SU-DHL-6 (cell line): ENCODE measurements around the gene TET3.

ENCODE experiments used
- EZH2phosphoT487 ChIP-seq: fragments of 200-600 bp; sonication (generic), shearing (Covaris generic); conservative IDR thresholded peaks from 2 replicates; pipeline ENCODE4 v1.6.1; 2018; ENCODE audit warnings: mild to moderate bottlenecking, antibody characterized with exemption, low read length, moderate library complexity, mixed read lengths
- TF ChIP-seq, protein P1 (sequence below): fragments of 200-600 bp; sonication (generic); IDR thresholded peaks from one replicate; pipeline ENCODE4 v1.5.1; 2017; ENCODE audit warnings: antibody characterized with exemption, mild to moderate bottlenecking, low read length, moderate library complexity; ENCODE audit not compliant: insufficient read depth, poor library complexity, severe bottlenecking

GRCh38 chr2:73995810-73996209 lies 11.1 kb downstream of the TET3 start:
- TF ChIP-seq, protein P1, sequence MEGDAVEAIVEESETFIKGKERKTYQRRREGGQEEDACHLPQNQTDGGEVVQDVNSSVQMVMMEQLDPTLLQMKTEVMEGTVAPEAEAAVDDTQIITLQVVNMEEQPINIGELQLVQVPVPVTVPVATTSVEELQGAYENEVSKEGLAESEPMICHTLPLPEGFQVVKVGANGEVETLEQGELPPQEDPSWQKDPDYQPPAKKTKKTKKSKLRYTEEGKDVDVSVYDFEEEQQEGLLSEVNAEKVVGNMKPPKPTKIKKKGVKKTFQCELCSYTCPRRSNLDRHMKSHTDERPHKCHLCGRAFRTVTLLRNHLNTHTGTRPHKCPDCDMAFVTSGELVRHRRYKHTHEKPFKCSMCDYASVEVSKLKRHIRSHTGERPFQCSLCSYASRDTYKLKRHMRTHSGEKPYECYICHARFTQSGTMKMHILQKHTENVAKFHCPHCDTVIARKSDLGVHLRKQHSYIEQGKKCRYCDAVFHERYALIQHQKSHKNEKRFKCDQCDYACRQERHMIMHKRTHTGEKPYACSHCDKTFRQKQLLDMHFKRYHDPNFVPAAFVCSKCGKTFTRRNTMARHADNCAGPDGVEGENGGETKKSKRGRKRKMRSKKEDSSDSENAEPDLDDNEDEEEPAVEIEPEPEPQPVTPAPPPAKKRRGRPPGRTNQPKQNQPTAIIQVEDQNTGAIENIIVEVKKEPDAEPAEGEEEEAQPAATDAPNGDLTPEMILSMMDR, result peak; percentile 21
- no peak for TF ChIP-seq EZH2phosphoT487
